Suppressor macrophage (primary cell): ENCODE results near the gene SCYGR1.
"Not testable (repeated sequence)": the region's sequence is repeated elsewhere in the genome, so short reads cannot be mapped to it uniquely, and the experiment has no call there.

Experiments used
- DNase-seq, 4 experiments: peaks; one replicate each; pipeline ENCODE4 v3.0.0-alpha.2; 2020 to 2022
- total RNA-seq, 17 experiments: gene quantifications; one replicate each; lab custom pipeline; 2026; ENCODE audit warnings: mixed read lengths in 6 of 17, inconsistent platforms in 3 of 17; lab: John Stamatoyannopoulos, UW

The SCYGR1 gene, protein sequence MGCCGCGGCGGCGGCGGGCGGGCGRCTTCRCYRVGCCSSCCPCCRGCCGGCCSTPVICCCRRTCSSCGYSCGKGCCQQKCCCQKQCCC
- 0 to 0.11 (median 0) reads per million in 17 experiments for total RNA-seq

GRCh38 chr2:227387583-227387982 lies at the start of gene SCYGR1:
Gene SCYGR1, minus strand, starts transcription at chr2:227387949. Its CDS starts 0 bp downstream, at chr2:227387949.
- DNase-seq, result not testable (repeated sequence)

DNA sequence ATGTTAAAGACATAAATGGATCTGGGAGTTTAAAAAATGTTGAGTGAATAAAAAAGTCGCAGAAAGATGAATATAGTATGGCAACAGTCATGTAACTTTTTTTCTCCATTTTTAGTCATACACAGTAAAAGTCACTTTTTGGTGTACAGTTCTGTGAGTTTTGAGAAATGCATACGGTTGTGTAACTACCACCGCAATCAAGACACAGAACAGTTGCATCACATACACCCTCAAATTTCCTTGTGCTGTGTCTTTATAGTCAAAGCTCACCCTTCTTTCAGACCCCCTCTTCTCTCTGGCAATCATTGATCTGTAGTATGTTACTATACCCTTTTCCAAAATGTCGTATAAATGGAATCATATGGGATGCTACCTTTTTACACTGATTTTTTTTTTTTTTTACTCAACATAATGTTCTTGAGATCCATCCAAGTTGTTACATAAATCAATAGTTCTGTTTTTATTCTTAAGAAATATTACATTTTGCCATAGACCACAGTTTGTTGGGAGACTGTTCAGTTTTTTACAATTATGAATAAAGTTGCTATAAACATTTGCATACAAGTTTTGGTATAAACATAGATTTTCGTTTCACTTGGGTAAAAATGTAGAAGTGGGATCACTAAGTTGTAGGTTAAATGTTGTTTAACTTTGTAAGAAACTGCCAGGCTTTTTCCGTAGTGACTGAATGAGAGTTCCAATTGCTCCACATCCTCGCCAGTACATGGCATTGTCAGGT lies 48.9 kb upstream of the SCYGR1 start:
- DNase-seq, result peak; percentile 48 to 81 (median 64)

DNA sequence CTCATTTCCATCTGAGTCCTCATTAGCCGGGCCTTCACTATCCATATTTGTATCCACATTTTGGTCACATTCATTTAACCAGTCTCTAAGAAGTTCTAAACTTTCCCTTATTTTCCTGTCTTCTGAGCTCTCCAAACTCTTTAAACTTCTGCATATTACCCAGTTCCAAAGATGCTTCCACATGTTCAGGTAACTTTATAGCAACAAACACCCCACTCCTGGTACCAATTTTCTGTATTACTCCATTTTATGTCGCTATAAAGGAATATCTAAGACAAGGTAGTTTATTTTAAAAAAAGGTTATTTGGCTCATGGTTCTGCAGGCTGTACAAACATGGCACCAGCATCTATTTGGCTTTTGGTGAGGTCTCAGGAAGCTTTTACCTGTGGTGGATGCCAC lies 45.4 kb upstream of the SCYGR1 start:
- DNase-seq, result no peak

GRCh38 chr2:227430639-227431038 lies 42.9 kb upstream of the SCYGR1 start:
- DNase-seq, result no peak

DNA sequence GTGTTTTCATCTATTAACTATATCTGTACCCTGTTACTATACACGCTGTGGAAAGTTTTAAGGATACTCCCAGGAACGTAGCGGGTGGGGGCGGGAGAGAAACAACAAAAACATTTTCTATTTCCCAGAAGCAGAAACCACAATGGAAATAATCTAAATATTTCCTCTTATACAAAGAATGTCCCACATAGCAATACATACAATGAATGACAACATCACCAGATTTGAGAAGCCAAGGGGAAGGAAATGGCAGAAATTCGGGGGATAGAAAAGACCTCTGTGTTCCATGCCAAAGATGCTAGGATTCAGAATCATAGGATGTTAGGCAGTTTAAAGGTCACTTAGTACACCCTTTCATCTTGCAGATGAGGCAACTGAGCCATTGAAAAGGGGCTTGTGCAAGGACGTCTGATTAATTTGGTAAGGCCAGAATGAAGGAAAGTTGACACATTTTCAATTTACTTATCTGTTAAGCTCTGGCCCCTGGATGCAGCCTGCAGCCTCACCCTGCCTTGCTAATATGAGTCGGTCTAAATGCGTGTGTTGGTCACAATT lies 41.1 kb upstream of the SCYGR1 start:
- no peak for DNase-seq

GRCh38 chr2:227423656-227424499 lies 36.1 kb upstream of the SCYGR1 start:
- no peak for DNase-seq

DNA sequence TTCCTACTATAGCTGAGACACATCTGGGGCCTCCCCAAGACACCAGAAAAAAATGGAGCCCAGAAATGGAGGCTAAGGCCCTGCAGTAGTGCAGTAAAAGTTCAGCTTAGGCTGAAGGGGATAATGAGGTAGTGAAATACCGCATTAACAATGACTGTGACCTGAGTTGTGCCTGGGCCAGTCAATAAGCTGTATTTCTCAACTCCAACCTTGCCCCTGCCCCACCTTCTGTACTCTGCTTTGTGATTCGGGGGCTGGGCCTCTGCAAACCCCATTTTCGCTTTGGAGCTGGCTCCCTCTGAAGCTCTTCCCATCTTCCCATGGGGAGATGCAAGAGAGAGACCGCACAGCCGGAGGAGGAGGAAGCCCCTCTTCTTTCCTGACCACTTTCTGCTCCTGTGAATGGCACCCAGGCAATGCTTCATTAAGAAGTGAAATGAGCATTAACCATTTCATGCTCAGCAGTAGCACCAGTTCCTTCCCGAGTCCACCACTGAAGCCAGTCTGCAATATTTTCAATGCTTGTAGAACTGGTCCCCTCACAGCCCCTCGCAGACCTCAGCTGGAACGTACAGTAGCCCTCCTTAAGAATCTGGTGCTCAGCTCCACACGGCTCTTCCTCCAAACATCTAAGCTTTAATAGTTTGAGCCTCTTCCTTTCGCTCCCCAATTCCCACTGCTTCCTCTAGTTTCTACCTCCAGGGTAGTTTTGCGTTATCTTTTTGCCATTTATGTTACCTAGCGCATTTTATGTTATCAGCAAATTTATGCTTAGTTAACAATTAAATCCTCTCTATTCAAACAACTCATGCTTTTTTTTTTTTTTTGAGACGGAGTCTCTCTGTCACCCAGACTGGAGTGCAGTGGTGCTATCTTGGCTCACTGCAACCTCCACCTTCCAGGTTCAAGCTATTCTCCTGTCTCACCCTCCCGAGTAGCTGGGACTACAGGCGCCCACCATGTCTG lies 32.6 kb upstream of the SCYGR1 start:
- no peak for DNase-seq

DNA sequence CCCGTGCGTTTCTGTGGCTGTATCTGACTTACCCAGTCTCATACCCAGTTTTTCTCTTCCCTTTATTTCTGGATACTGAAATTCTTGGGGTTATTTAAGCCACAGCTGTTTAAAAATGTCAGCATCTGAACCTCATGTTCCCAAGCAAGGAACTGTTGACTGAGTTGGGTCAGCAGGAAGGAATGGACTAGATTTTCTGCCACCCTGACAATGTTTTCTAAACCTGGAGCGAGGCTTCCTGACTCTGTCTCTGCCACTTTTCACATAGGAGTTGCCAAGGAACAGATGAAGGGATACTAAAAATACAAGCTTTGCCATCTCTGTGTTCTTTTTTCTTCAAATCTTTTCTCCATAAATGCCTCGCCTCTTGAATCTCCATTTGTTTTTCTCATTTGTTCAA lies 29.0 kb upstream of the SCYGR1 start:
- DNase-seq, result peak in 2 of 4 experiments; percentile 7 to 29

- peak; percentile 74 to 93 (median 88) for DNase-seq
Measured at GRCh38 chr2:227415538-227416424, 28.0 kb upstream of the SCYGR1 start.

- peak in 3 of 4 experiments; percentile 19 to 30 (median 29) for DNase-seq
Measured at GRCh38 chr2:227414846-227415245, 27.1 kb upstream of the SCYGR1 start.

DNA sequence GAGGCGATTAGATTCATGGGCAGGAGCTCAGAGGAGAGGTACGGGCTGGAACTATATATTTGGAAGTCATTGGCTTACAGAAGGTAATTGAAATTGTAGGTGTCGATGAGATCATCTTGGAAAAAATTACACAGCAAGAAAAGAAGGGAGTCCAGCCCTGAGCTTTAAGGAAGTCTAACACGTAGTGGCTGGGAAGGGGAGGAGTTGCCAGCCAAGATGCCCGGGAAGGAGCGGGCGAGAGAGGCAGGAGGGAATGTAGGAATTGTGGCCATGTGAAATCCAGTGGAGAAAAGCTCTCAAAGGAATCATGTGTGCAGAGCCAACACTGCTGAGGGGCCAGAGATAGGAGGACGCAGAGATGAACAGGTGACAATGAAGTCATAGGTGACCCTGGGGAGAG lies 25.6 kb upstream of the SCYGR1 start:
- peak in 2 of 4 experiments; percentile 7 to 18 for DNase-seq

GRCh38 chr2:227412877-227413276 lies 25.1 kb upstream of the SCYGR1 start:
- DNase-seq, result no peak

GRCh38 chr2:227411990-227412350 lies 24.2 kb upstream of the SCYGR1 start:
- no peak for DNase-seq

- peak; percentile 24 to 65 (median 64) for DNase-seq
Measured at GRCh38 chr2:227411320-227411989, 23.7 kb upstream of the SCYGR1 start.

DNA sequence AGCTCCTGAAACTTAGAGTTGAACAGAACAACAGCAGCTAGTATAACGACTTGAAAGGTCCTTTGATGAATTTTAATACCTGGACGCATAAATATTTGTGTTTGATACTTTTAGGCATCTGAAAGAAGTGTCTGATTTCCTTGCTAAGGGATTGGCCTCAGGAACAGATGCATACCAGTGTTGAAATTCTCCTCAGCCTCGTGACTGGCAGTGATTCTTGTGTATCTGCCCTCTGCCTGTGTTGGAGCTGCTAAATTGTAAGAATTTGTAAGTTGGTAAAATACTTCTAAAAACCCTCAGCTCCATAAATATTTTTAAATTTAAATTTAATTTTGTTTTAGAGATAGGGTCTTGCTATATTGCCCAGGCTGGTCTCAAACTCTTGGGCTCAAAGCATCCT lies 22.4 kb upstream of the SCYGR1 start:
- DNase-seq, result peak in 3 of 4 experiments; percentile 16 to 26 (median 19)

- DNase-seq, result peak; percentile 81 to 91 (median 89)
Measured at GRCh38 chr2:227407591-227408151, 19.9 kb upstream of the SCYGR1 start.

DNA sequence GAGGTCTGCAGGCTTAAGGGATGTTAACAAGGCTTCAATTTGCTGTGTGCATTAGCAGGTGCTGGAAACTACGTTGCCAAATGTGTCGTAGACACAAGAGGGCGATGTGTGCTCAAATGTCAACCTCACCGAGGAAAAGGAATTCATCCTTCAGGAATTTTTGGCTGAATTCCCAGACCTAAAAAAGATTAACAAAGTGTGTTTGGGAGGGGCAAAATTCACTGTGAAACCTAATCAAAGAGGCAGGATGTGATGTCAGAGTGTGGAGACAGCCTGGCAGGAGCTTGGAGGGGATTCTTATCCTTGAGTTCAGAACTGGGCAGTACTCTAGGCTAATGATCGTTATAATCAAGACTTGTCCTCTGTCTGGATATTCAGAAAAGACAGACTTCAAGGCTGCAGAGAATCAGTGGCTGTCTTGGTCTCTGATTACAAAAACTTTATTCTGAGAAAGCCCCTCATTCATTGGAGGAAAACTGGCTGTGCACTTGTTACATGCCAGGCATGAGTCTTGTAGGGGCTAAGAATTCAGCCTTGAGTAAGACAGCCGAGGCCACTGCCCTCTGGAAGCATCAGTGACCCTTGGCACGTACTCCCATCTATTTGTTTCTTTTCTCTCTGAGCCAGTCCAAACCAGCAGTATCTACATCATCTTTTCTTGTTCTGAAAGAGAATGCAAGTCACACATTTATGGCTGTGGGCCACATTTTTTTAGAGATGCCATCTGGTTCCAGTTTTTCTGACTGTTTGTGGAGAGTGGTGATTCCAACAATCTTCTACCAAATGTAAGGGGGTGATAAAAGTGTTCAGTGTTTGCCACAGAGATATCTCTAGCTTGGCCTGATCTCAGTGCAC lies 18.7 kb upstream of the SCYGR1 start:
- DNase-seq, result peak; percentile 35 to 66 (median 50)

DNA sequence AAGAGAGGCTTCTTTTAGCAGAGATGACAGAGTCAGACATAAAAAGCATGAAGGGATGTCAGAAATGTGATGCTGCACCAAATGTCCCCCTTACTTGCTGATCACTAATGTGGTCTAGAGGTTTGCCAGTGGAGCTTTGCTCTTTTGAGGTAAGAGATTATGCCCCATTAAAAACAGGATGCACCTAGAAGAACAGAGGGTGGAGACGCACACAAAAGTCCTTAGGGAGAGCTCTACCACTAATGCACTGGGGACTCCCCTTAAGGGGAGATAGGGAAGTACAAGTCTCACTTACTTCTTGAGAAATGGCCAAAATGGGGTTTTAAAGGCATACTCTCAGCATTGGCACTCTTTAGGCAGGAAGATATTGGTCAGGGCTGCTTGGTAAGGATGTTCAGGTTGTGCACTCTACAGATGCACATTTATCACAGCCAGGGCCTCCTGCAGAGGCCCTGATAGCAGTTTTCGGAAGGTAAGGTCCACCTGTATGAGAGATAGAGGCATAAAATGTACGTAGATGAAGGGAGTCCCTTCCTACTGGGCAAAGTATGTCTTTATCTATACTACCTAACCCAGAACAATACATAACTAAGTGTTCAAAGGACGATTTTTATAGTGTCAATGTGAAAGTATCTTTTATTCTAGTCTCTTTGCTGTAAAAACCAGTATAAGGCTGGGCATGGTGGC lies 17.0 kb upstream of the SCYGR1 start:
- DNase-seq, result peak in 3 of 4 experiments; percentile 58 to 73 (median 72)
